Measurements from ENCODE around the gene SH2D3A. TPM values are rescaled to one million over a fixed set of nuclear protein-coding genes. Genes with fewer than 3 reads are reported as not detected.
"Not testable (repeated sequence)": the region's sequence is repeated elsewhere in the genome, so short reads cannot be mapped to it uniquely, and the experiment has no call there.

Gene SH2D3A
- total RNA-seq, 1 experiment from 2014 or later: 43.4 TPM

- intact Hi-C loops (cut with micrococcal nuclease; ENCODE audit: unreplicated experiment): loop anchor here (1.0 kb wide), 1 partner anchor 21 kb away; no protein-coding TSS in a partner anchor
Measured at GRCh38 chr19:6765738-6766356, 1.4 kb downstream of the SH2D3A start.

GRCh38 chr19:6762253-6762797 lies 4.9 kb downstream of the SH2D3A start:
- peaks cover 30% of the 10 kb centered on the region for H3K36me3 ChIP-seq (ENCODE audit: low read depth)
- H3K27me3 ChIP-seq (ENCODE audit: insufficient read depth, low read depth); BruUV-seq (replicated peaks); H3K9me2 ChIP-seq (ENCODE audit: insufficient read depth); intact Hi-C loops (cut with micrococcal nuclease; ENCODE audit: unreplicated experiment); POLR2A ChIA-PET (ENCODE audit: unreplicated experiment); H3K4me2 ChIP-seq; H2AFZ ChIP-seq; H4K20me1 ChIP-seq (ENCODE audit: insufficient read depth); H3K9me3 ChIP-seq (ENCODE audit: insufficient read depth, low read depth); H3K4me3 ChIP-seq: not testable (repeated sequence)
- peak in 1 of 2 experiments; percentile 64 for DNase-seq
- peaks cover 40% of the 10 kb centered on the region for H3F3A ChIP-seq (ENCODE audit: insufficient read depth, low read depth)
- peaks cover 31% of the 10 kb centered on the region for H3K4me1 ChIP-seq (replicated peaks; ENCODE audit: insufficient read depth)
- peak overlapping the region; percentile 37; the same call in 1 of the 2 replicates for H3K27ac ChIP-seq
- CTCF ChIA-PET: interaction anchor here (0.6 kb wide), 1 partner anchor 23 kb away, joined by 3 read pairs; no protein-coding TSS in a partner anchor
- H3K79me2 ChIP-seq (ENCODE audit: low read depth): peaks cover 52% of the 10 kb centered on the region

More at GRCh38 chr19:6765738-6766356, 1.4 kb downstream of the SH2D3A start:
- Histone ChIP-seq H3K79me2 (ENCODE audit: low read depth) (peaks cover 52% of the 10 kb centered on the region), H3K27ac (peak overlapping the region; percentile 98), H3K4me2 (peak overlapping the region; percentile 93), H2AFZ (no peak overlapping the region), H3K36me3 (ENCODE audit: low read depth) (peaks cover 25% of the 10 kb centered on the region), H3K9me2 (ENCODE audit: insufficient read depth) (no peaks in the 10 kb centered on the region), H3K4me3 (peak overlapping the region; percentile 74), H3K4me1 (replicated peaks; ENCODE audit: insufficient read depth) (peaks cover 31% of the 10 kb centered on the region), H3K9me3 (ENCODE audit: insufficient read depth, low read depth) (no peaks in the 10 kb centered on the region), H3K27me3 (ENCODE audit: insufficient read depth, low read depth) (no peaks in the 10 kb centered on the region), H4K20me1 (ENCODE audit: insufficient read depth) (no peaks in the 10 kb centered on the region), H3F3A (ENCODE audit: insufficient read depth, low read depth) (peaks cover 49% of the 10 kb centered on the region)
- ChIA-PET CTCF (no interaction called here), POLR2A (ENCODE audit: unreplicated experiment) (interaction anchor here (0.6 to 0.7 kb wide), 3 partner anchors 16 to 44 kb away, joined by 3 to 5 read pairs (median 4); no protein-coding TSS in a partner anchor)
- no peak for TF ChIP-seq CTCF (conservative IDR thresholded peaks at IDR 0.05)
- no peak for TF ChIP-seq EZH2 (IDR thresholded peaks at IDR 0.05; ENCODE audit: low read depth)
- no TSS peak for BruUV-seq (replicated peaks)
- DNase-seq: peak; percentile 95 to 97

- no peak overlapping the region for H3K27ac ChIP-seq
- H4K20me1 ChIP-seq (ENCODE audit: insufficient read depth): no peaks in the 10 kb centered on the region
- no peak for TF ChIP-seq EZH2 (IDR thresholded peaks at IDR 0.05; ENCODE audit: low read depth)
- no peak for TF ChIP-seq CTCF (conservative IDR thresholded peaks at IDR 0.05)
- no peak overlapping the region for H3K4me3 ChIP-seq
- H3K27me3 ChIP-seq (ENCODE audit: insufficient read depth, low read depth): no peaks in the 10 kb centered on the region
- no TSS peak for BruUV-seq (replicated peaks)
- DNase-seq: no peak
- CTCF ChIA-PET: interaction anchor here (0.6 kb wide), 1 partner anchor 22 kb away, joined by 3 read pairs; no protein-coding TSS in a partner anchor
- peaks cover 41% of the 10 kb centered on the region for H3F3A ChIP-seq (ENCODE audit: insufficient read depth, low read depth)
- H2AFZ ChIP-seq: no peak overlapping the region
- intact Hi-C loops (cut with micrococcal nuclease; ENCODE audit: unreplicated experiment): no loop called here
- peaks cover 43% of the 10 kb centered on the region for H3K79me2 ChIP-seq (ENCODE audit: low read depth)
- no peaks in the 10 kb centered on the region for H3K9me2 ChIP-seq (ENCODE audit: insufficient read depth)
- POLR2A ChIA-PET (ENCODE audit: unreplicated experiment): no interaction called here
- no peak overlapping the region for H3K4me2 ChIP-seq
- peaks cover 31% of the 10 kb centered on the region for H3K4me1 ChIP-seq (replicated peaks; ENCODE audit: insufficient read depth)
- peaks cover 30% of the 10 kb centered on the region for H3K36me3 ChIP-seq (ENCODE audit: low read depth)
- no peaks in the 10 kb centered on the region for H3K9me3 ChIP-seq (ENCODE audit: insufficient read depth, low read depth)
Measured at GRCh38 chr19:6761053-6761676, 6.1 kb downstream of the SH2D3A start.

Measured in PC-9 (cell line).